HepG2 (cell line): ENCODE measurements around the gene RHBDD1. TPM values are rescaled to one million over a fixed set of nuclear protein-coding genes. Genes with fewer than 3 reads are reported as not detected.

Source experiments
- KDM6A ChIP-seq: IDR thresholded peaks from 2 replicates; pipeline ENCODE4 v1.6.1; 2016; ENCODE audit warnings: low read depth
- MYC ChIP-seq: sonication (generic); formaldehyde crosslinking; IDR thresholded peaks from 2 replicates; pipeline ENCODE4 v1.9.0; 2021; ENCODE audit warnings: missing genetic modification reagents, borderline replicate concordance
- NBN ChIP-seq: fragments of 450-650 bp; conservative IDR thresholded peaks from 2 replicates; pipeline ENCODE4 v1.6.1; 2017
- NFE2L2 ChIP-seq: fragments of 150-350 bp; IDR thresholded peaks from 2 replicates; pipeline ENCODE4 v1.6.1; 2014; ENCODE audit warnings: low read length
- RXRB ChIP-seq: IDR thresholded peaks from 2 replicates; pipeline ENCODE4 v1.6.1; 2016; ENCODE audit warnings: borderline replicate concordance, missing genetic modification reagents, missing compliant biosample characterization
- U2AF2 ChIP-seq: fragments of 200-400 bp; formaldehyde crosslinking; IDR thresholded peaks from 2 replicates; pipeline ENCODE4 v1.6.1; 2017; ENCODE audit warnings: low read depth, mild to moderate bottlenecking, low read length
- ZBTB7B ChIP-seq: sonication (generic); formaldehyde crosslinking; IDR thresholded peaks from 2 replicates; pipeline ENCODE4 v1.4.0; 2020; ENCODE audit warnings: missing genetic modification reagents
- ZNF296 ChIP-seq: sonication (generic); formaldehyde crosslinking; conservative IDR thresholded peaks from 2 replicates; pipeline ENCODE4 v1.5.0; 2020; ENCODE audit warnings: mild to moderate bottlenecking, missing genetic modification reagents
- ZNF567 ChIP-seq: sonication (generic); formaldehyde crosslinking; IDR thresholded peaks from 2 replicates; pipeline ENCODE4 v1.8.1; 2023; ENCODE audit warnings: mild to moderate bottlenecking, missing genetic modification reagents, borderline replicate concordance
- ZNF629 ChIP-seq: sonication (generic); formaldehyde crosslinking; conservative IDR thresholded peaks from 2 replicates; pipeline ENCODE4 v1.5.0; 2020; ENCODE audit warnings: missing genetic modification reagents
- ZNF724P ChIP-seq: sonication (generic); formaldehyde crosslinking; IDR thresholded peaks from 2 replicates; pipeline ENCODE4 v1.8.0; 2022; ENCODE audit warnings: missing genetic modification reagents, borderline replicate concordance
- ZNF749 ChIP-seq: sonication (generic); formaldehyde crosslinking; IDR thresholded peaks from 2 replicates; pipeline ENCODE4 v1.8.0; 2022; ENCODE audit warnings: mild to moderate bottlenecking, missing genetic modification reagents, moderate library complexity, borderline replicate concordance
- polyA plus RNA-seq, 8 experiments: library from polyadenylated mRNA; depleted of rRNA in 3 of 8; stranded (reverse) in 7 of 8; unstranded in 1 of 8; fragments of >200 nt; fragmentation: Illumina TruSeq in 4 of 8; extraction: Trizol in 4 of 8; gene quantifications; 2 replicates each; pipeline versions ENCODE4 v1.2.1 to v1.2.3, GENCODE V29; 2011 to 2016; ENCODE audit warnings: low read depth in 4 of 8, missing spikeins in 1 of 8, mixed read lengths in 1 of 8; ENCODE audit not compliant: insufficient read depth in 1 of 8
- total RNA-seq, 5 experiments: library from RNA; depleted of rRNA; stranded (reverse); fragments of >200 nt; fragmentation: Illumina TruSeq; extraction: Trizol; gene quantifications; 2 replicates each; pipeline ENCODE4 v1.2.3, GENCODE V29; 2016; ENCODE audit warnings: low read depth in 1 of 5
- TF ChIP-seq, protein P1 (sequence below): sonication (generic); formaldehyde crosslinking; IDR thresholded peaks from 2 replicates; pipeline ENCODE4 v1.5.1; 2020; ENCODE audit warnings: mild to moderate bottlenecking, missing genetic modification reagents
- TF ChIP-seq, protein P2 (sequence below): sonication (generic); formaldehyde crosslinking; IDR thresholded peaks from 2 replicates; pipeline ENCODE4 v1.4.0; 2020; ENCODE audit warnings: mild to moderate bottlenecking, missing genetic modification reagents
- TF ChIP-seq, protein P3 (sequence below): sonication (generic); formaldehyde crosslinking; IDR thresholded peaks from 2 replicates; pipeline ENCODE4 v1.4.0; 2020; ENCODE audit warnings: missing genetic modification reagents, mild to moderate bottlenecking, borderline replicate concordance
- TF ChIP-seq, protein P4 (sequence below): IDR thresholded peaks from 2 replicates; pipeline ENCODE4 v1.6.1; 2018; ENCODE audit warnings: missing genetic modification reagents
- TF ChIP-seq, protein P5 (sequence below): sonication (generic); formaldehyde crosslinking; IDR thresholded peaks from 2 replicates; pipeline ENCODE4 v1.4.0; 2020; ENCODE audit warnings: missing genetic modification reagents
- TF ChIP-seq, protein P6 (sequence below): IDR thresholded peaks from 2 replicates; pipeline ENCODE4 v1.6.1; 2016; ENCODE audit warnings: missing compliant biosample characterization, missing genetic modification reagents, borderline replicate concordance

The RHBDD1 gene
- total and polyA plus RNA-seq, 2 of the 13 experiments (the other 11 are each of a cell fraction or from before 2014, with no cell fraction given) = 8.2 to 9.5 TPM

DNA sequence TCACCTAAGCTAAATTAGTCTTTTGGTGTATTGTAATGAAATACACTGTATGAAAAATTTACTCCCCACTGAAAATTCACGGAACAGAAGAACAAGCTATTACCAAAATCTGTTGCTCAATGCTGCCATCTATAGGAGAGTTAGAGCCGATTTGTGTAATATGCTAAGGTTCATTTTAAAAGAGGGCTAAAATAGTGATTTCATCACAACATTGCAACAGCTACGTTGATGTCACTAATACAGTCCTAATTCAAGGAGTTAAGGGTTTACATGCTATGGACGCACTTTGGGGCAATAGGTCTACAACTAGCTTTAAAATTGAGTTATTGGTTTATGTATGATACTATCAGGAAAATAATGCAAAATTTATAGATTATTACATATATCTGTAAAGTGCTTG is 33.3 kb upstream of the RHBDD1 start (continued):
- TF ChIP-seq MYC (CRISPR knock-in tag) (no peak), RXRB (CRISPR knock-in tag) (0 out of 2 replicates have a peak, but pooled peaks have one; percentile 9), KDM6A (CRISPR knock-in tag) (no peak), ZNF724P (CRISPR knock-in tag) (no peak), NBN (no peak), NFE2L2 (no peak), U2AF2 (no peak), ZNF629 (CRISPR knock-in tag) (no peak), ZNF749 (CRISPR knock-in tag) (no peak), ZNF296 (CRISPR knock-in tag) (no peak), ZBTB7B (CRISPR knock-in tag) (no peak), ZNF567 (no peak)
- TF ChIP-seq, protein P1, sequence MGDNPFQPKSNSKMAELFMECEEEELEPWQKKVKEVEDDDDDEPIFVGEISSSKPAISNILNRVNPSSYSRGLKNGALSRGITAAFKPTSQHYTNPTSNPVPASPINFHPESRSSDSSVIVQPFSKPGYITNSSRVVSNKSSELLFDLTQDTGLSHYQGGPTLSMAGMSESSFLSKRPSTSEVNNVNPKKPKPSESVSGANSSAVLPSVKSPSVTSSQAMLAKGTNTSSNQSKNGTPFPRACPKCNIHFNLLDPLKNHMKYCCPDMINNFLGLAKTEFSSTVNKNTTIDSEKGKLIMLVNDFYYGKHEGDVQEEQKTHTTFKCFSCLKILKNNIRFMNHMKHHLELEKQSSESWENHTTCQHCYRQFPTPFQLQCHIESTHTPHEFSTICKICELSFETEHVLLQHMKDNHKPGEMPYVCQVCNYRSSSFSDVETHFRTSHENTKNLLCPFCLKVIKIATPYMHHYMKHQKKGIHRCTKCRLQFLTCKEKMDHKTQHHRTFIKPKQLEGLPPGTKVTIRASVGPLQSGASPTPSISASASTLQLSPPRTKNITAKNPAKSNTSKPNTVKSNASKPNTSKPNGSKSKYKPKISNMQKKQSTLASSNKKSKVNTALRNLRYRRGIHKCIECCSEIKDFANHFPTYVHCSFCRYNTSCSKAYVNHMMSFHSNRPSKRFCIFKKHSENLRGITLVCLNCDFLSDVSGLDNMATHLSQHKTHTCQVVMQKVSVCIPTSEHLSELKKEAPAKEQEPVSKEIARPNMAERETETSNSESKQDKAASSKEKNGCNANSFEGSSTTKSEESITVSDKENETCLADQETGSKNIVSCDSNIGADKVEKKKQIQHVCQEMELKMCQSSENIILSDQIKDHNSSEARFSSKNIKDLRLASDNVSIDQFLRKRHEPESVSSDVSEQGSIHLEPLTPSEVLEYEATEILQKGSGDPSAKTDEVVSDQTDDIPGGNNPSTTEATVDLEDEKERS (CRISPR knock-in tag) = no peak
- TF ChIP-seq, protein P2, sequence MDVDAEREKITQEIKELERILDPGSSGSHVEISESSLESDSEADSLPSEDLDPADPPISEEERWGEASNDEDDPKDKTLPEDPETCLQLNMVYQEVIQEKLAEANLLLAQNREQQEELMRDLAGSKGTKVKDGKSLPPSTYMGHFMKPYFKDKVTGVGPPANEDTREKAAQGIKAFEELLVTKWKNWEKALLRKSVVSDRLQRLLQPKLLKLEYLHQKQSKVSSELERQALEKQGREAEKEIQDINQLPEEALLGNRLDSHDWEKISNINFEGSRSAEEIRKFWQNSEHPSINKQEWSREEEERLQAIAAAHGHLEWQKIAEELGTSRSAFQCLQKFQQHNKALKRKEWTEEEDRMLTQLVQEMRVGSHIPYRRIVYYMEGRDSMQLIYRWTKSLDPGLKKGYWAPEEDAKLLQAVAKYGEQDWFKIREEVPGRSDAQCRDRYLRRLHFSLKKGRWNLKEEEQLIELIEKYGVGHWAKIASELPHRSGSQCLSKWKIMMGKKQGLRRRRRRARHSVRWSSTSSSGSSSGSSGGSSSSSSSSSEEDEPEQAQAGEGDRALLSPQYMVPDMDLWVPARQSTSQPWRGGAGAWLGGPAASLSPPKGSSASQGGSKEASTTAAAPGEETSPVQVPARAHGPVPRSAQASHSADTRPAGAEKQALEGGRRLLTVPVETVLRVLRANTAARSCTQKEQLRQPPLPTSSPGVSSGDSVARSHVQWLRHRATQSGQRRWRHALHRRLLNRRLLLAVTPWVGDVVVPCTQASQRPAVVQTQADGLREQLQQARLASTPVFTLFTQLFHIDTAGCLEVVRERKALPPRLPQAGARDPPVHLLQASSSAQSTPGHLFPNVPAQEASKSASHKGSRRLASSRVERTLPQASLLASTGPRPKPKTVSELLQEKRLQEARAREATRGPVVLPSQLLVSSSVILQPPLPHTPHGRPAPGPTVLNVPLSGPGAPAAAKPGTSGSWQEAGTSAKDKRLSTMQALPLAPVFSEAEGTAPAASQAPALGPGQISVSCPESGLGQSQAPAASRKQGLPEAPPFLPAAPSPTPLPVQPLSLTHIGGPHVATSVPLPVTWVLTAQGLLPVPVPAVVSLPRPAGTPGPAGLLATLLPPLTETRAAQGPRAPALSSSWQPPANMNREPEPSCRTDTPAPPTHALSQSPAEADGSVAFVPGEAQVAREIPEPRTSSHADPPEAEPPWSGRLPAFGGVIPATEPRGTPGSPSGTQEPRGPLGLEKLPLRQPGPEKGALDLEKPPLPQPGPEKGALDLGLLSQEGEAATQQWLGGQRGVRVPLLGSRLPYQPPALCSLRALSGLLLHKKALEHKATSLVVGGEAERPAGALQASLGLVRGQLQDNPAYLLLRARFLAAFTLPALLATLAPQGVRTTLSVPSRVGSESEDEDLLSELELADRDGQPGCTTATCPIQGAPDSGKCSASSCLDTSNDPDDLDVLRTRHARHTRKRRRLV (CRISPR knock-in tag) = no peak
- TF ChIP-seq, protein P3, sequence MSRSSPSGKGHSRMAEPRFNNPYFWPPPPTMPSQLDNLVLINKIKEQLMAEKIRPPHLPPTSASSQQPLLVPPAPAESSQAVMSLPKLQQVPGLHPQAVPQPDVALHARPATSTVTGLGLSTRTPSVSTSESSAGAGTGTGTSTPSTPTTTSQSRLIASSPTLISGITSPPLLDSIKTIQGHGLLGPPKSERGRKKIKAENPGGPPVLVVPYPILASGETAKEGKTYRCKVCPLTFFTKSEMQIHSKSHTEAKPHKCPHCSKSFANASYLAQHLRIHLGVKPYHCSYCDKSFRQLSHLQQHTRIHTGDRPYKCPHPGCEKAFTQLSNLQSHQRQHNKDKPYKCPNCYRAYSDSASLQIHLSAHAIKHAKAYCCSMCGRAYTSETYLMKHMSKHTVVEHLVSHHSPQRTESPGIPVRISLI (CRISPR knock-in tag) = no peak
- TF ChIP-seq, protein P4, sequence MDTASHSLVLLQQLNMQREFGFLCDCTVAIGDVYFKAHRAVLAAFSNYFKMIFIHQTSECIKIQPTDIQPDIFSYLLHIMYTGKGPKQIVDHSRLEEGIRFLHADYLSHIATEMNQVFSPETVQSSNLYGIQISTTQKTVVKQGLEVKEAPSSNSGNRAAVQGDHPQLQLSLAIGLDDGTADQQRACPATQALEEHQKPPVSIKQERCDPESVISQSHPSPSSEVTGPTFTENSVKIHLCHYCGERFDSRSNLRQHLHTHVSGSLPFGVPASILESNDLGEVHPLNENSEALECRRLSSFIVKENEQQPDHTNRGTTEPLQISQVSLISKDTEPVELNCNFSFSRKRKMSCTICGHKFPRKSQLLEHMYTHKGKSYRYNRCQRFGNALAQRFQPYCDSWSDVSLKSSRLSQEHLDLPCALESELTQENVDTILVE (CRISPR knock-in tag) = peak; percentile 51; the same call in 1 of the 2 replicates
- TF ChIP-seq, protein P5, sequence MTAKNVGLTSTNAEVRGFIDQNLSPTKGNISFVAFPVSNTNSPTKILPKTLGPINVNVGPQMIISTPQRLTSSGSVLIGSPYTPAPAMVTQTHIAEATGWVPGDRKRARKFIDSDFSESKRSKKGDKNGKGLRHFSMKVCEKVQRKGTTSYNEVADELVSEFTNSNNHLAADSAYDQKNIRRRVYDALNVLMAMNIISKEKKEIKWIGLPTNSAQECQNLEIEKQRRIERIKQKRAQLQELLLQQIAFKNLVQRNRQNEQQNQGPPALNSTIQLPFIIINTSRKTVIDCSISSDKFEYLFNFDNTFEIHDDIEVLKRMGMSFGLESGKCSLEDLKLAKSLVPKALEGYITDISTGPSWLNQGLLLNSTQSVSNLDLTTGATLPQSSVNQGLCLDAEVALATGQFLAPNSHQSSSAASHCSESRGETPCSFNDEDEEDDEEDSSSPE (CRISPR knock-in tag) = no peak
- TF ChIP-seq, protein P6, sequence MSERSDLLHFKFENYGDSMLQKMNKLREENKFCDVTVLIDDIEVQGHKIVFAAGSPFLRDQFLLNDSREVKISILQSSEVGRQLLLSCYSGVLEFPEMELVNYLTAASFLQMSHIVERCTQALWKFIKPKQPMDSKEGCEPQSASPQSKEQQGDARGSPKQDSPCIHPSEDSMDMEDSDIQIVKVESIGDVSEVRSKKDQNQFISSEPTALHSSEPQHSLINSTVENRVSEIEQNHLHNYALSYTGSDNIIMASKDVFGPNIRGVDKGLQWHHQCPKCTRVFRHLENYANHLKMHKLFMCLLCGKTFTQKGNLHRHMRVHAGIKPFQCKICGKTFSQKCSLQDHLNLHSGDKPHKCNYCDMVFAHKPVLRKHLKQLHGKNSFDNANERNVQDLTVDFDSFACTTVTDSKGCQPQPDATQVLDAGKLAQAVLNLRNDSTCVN (CRISPR knock-in tag) = no peak
